Ascending aorta (tissue), 2 donors: ENCODE results near the gene CFAP58. TPM values are rescaled to one million over a fixed set of nuclear protein-coding genes. Genes with fewer than 3 reads are reported as not detected.

Source experiments
- DNase-seq, 2 donors: peaks; one replicate each; pipeline ENCODE4 v3.0.0-alpha.2; 2019; ENCODE audit warnings: low spot score in 2 of 2
- H3K27ac ChIP-seq, 2 donors: fragments of 200-600 bp; sonication (generic); one replicate each; pipeline ENCODE4 v1.5.1; 2016 to 2017; ENCODE audit warnings: mild to moderate bottlenecking in 1 of 2
- H3K27me3 ChIP-seq: fragments of 200-600 bp; sonication (generic); one replicate; pipeline ENCODE4 v1.5.1; 2017
- H3K36me3 ChIP-seq, 2 donors: fragments of 200-600 bp; sonication (generic); one replicate each; pipeline ENCODE4 v1.5.1; 2016
- H3K4me1 ChIP-seq, 2 donors: fragments of 200-600 bp; sonication (generic); one replicate each; pipeline ENCODE4 v1.5.1; 2016 to 2017; ENCODE audit warnings: mild to moderate bottlenecking in 1 of 2
- H3K4me3 ChIP-seq, 2 donors: fragments of 200-600 bp; sonication (generic); one replicate each; pipeline ENCODE4 v1.5.1; 2016 to 2017; ENCODE audit warnings: mild to moderate bottlenecking in 1 of 2
- H3K9me3 ChIP-seq, 2 donors: fragments of 200-600 bp; sonication (generic); one replicate each; pipeline ENCODE4 v1.5.1; 2016
- CTCF ChIP-seq, 3 experiments: fragments of 200-600 bp in 2 of 3; fragments of 450-650 bp in 1 of 3; sonication (generic) in 2 of 3; IDR thresholded peaks; one replicate each; pipeline ENCODE4 v1.5.1; 2016 to 2019; ENCODE audit warnings: antibody characterized with exemption in 3 of 3, mild to moderate bottlenecking in 1 of 3, moderate library complexity in 1 of 3
- intact Hi-C: fragments of 100-400 bp; cut with DNase I; formaldehyde crosslinking; loops from one replicate; pipeline ENCODE4 v1.15.1; 2023
- total RNA-seq: library from RNA; depleted of rRNA; stranded (reverse); fragments of >200 nt; gene quantifications from one replicate; pipeline ENCODE4 v1.1.0, GENCODE V29; 2016

Gene CFAP58
- total RNA-seq, 1 donor from 2014 or later, result not detected

- Histone ChIP-seq H3K9me3 (no peaks in the 10 kb centered on the region), H3K27me3 (no peaks in the 10 kb centered on the region), H3K36me3 (peaks cover 0 to 6% of the 10 kb centered on the region in 2 donors), H3K4me1 (peaks cover 6 to 52% of the 10 kb centered on the region in 2 donors), H3K4me3 (peak overlapping the region; percentile 63 to 86), H3K27ac (peak overlapping the region; percentile 92 to 98)
- no peak for TF ChIP-seq CTCF (IDR thresholded peaks at IDR 0.05)
- DNase-seq, result no peak
- intact Hi-C loops, result loop anchor here (5.0 kb wide), 1 partner anchor 215 kb away; the partner anchor contains the start of gene SFR1
These were observed 16.7 kb upstream of the CFAP58 start for GRCh38 chr10:104336821-104337467.

- peak in 1 of 2 donors; percentile 71 for DNase-seq
- intact Hi-C loops, result loop anchor here (5.0 kb wide), 1 partner anchor 215 kb away; the partner anchor contains the start of gene SFR1
- Histone ChIP-seq H3K9me3 (no peaks in the 10 kb centered on the region), H3K4me1 (peaks cover 6 to 45% of the 10 kb centered on the region in 2 donors), H3K4me3 (peak overlapping the region; percentile 63 to 86), H3K36me3 (peaks cover 0 to 6% of the 10 kb centered on the region in 2 donors), H3K27me3 (no peaks in the 10 kb centered on the region), H3K27ac (peak overlapping the region; percentile 92 to 98)
- no peak for TF ChIP-seq CTCF (IDR thresholded peaks at IDR 0.05)
These were observed 16.1 kb upstream of the CFAP58 start for GRCh38 chr10:104337521-104337984.

- peak; percentile 54 to 89 for DNase-seq
- peak; percentile 7 to 17 (median 12) for TF ChIP-seq CTCF (IDR thresholded peaks at IDR 0.05)
- Histone ChIP-seq H3K4me1 (peaks cover 6 to 44% of the 10 kb centered on the region in 2 donors), H3K27me3 (no peaks in the 10 kb centered on the region), H3K36me3 (peaks cover 0 to 6% of the 10 kb centered on the region in 2 donors), H3K9me3 (no peaks in the 10 kb centered on the region), H3K27ac (peak within 1 kb of the TSS; percentile 92 to 98), H3K4me3 (peak within 1 kb of the TSS; percentile 63 to 86)
- intact Hi-C loops, result loop anchor here (1.0 to 5.0 kb wide), 3 partner anchors 28 to 216 kb away; partner anchors contain the start of gene SFR1
These were observed 15.5 kb upstream of the CFAP58 start, which contains the start of gene ITPRIP for GRCh38 chr10:104337985-104338735. TSS of gene ITPRIP (minus strand) at chr10:104338465. CDS start at chr10:104316051, 22,414 bp downstream.

- Histone ChIP-seq H3K27ac (peak overlapping the region; percentile 92 to 98), H3K36me3 (peaks cover 0 to 4% of the 10 kb centered on the region in 2 donors), H3K4me1 (peaks cover 6 to 30% of the 10 kb centered on the region in 2 donors), H3K4me3 (peak overlapping the region; percentile 63 to 86), H3K9me3 (no peaks in the 10 kb centered on the region), H3K27me3 (no peaks in the 10 kb centered on the region)
- peak in 1 of 2 donors; percentile 84 for DNase-seq
- TF ChIP-seq CTCF (IDR thresholded peaks at IDR 0.05), result no peak
- intact Hi-C loops, result loop anchor here (1.0 to 5.0 kb wide), 4 partner anchors 9 to 217 kb away; partner anchors contain the start of gene SFR1
These were observed 14.0 kb upstream of the CFAP58 start for GRCh38 chr10:104339469-104340110.

GRCh38 chr10:104340111-104340526 lies 13.5 kb upstream of the CFAP58 start:
- intact Hi-C loops, result loop anchor here (1.0 kb wide), 1 partner anchor 9 kb away; no protein-coding TSS in a partner anchor
- H3K4me3 ChIP-seq, result peak overlapping the region; percentile 63 to 86
- no peaks in the 10 kb centered on the region for H3K9me3 ChIP-seq
- H3K27ac ChIP-seq, result peak overlapping the region; percentile 92 to 98
- TF ChIP-seq CTCF (IDR thresholded peaks at IDR 0.05), result no peak
- H3K36me3 ChIP-seq, result no peaks in the 10 kb centered on the region
- peaks cover 6 to 25% of the 10 kb centered on the region in 2 donors for H3K4me1 ChIP-seq
- DNase-seq, result no peak
- no peaks in the 10 kb centered on the region for H3K27me3 ChIP-seq
